K562 (cell line): ENCODE results near the gene COL23A1. TPM values are rescaled to one million over a fixed set of nuclear protein-coding genes. Genes with fewer than 3 reads are reported as not detected.

Experiments
- BRF1 ChIP-seq: IDR thresholded peaks from 3 replicates; pipeline ENCODE4 v1.6.1; 2011; ENCODE audit warnings: borderline replicate concordance, mild to moderate bottlenecking; ENCODE audit not compliant: insufficient read length; ENCODE audit errors: extremely low read depth
- CHD1 ChIP-seq: fragments of 200-600 bp; sonication (generic); IDR thresholded peaks from one replicate; pipeline ENCODE4 v1.6.1; 2012; ENCODE audit warnings: mild to moderate bottlenecking, moderate library complexity, low read length, inconsistent platforms
- EHMT2 ChIP-seq: fragments of 450-650 bp; IDR thresholded peaks from 2 replicates; pipeline ENCODE4 v1.6.1; 2018; ENCODE audit warnings: antibody characterized with exemption
- ELF1 ChIP-seq: fragments of 200-800 bp; sonication (Bioruptor generic); IDR thresholded peaks from 2 replicates; pipeline ENCODE4 v1.6.1; 2016; ENCODE audit warnings: missing genetic modification characterization, missing compliant biosample characterization
- PTRF ChIP-seq: fragments of 450-650 bp; IDR thresholded peaks from 2 replicates; pipeline ENCODE4 v1.6.1; 2016; ENCODE audit warnings: mild to moderate bottlenecking, missing genetic modification characterization, missing compliant biosample characterization
- SOX6 ChIP-seq: fragments of 450-650 bp; IDR thresholded peaks from 2 replicates; pipeline ENCODE4 v1.6.1; 2014; ENCODE audit warnings: mild to moderate bottlenecking
- ZBTB9 ChIP-seq: fragments of 450-650 bp; formaldehyde crosslinking; IDR thresholded peaks from 2 replicates; pipeline ENCODE4 v1.4.0; 2020; ENCODE audit warnings: mild to moderate bottlenecking, moderate library complexity
- ZC3H4 ChIP-seq: sonication (generic); formaldehyde crosslinking; IDR thresholded peaks from 2 replicates; pipeline ENCODE4 v1.9.0; 2021; ENCODE audit warnings: missing genetic modification reagents, borderline replicate concordance
- ZNF436 ChIP-seq: fragments of 250-450, 450-650 bp; sonication (Bioruptor Pico); formaldehyde crosslinking; IDR thresholded peaks from 2 replicates; pipeline ENCODE4 v1.7.0; 2020; ENCODE audit warnings: mild to moderate bottlenecking
- polyA plus RNA-seq, 8 experiments: library from polyadenylated mRNA; depleted of rRNA in 4 of 8; stranded (reverse) in 5 of 8; unstranded in 3 of 8; fragments of >200 nt; fragmentation: Nextera tagmentation in 2 of 8; fragmentation: Illumina TruSeq in 1 of 8; extraction: Ambion mirVana in 2 of 8; extraction: Trizol in 1 of 8; gene quantifications; 2 replicates each; pipeline versions ENCODE4 v1.2.1 to v1.2.3, GENCODE V29; 2011 to 2014; ENCODE audit warnings: inconsistent platforms in 1 of 8, missing spikeins in 1 of 8
- total RNA-seq, 7 experiments: library from RNA; depleted of rRNA in 6 of 7; stranded (reverse); fragments of >200 nt in 6 of 7; fragmentation: Illumina TruSeq in 2 of 7; extraction: Trizol in 2 of 7; gene quantifications; 2 replicates each; pipeline versions ENCODE4 v1.2.1 to v1.2.3, GENCODE V29; 2011 to 2021; ENCODE audit warnings: low replicate concordance in 1 of 7
- TF ChIP-seq, protein P1 (sequence below): fragments of 450-650 bp; IDR thresholded peaks from 2 replicates; pipeline ENCODE4 v1.6.1; 2016; ENCODE audit warnings: mild to moderate bottlenecking

The COL23A1 gene
- total and polyA plus RNA-seq, 9 of the 15 experiments (the other 6 are each of a cell fraction or from before 2014, with no cell fraction given) = 0.09 TPM; not detected in 8

GRCh38 chr5:178439493-178440180 is 150.6 kb downstream of the COL23A1 start (continued):
- no peak for TF ChIP-seq SOX6
- TF ChIP-seq ZC3H4 (CRISPR knock-in tag) = no peak
- TF ChIP-seq ELF1 (tag) = no peak
- TF ChIP-seq CHD1 = no peak
- TF ChIP-seq BRF1 = no peak
- no peak for TF ChIP-seq ZBTB9
- TF ChIP-seq ZNF436 (CRISPR knock-in tag) = no peak
- no peak for TF ChIP-seq EHMT2
- TF ChIP-seq, protein P1, sequence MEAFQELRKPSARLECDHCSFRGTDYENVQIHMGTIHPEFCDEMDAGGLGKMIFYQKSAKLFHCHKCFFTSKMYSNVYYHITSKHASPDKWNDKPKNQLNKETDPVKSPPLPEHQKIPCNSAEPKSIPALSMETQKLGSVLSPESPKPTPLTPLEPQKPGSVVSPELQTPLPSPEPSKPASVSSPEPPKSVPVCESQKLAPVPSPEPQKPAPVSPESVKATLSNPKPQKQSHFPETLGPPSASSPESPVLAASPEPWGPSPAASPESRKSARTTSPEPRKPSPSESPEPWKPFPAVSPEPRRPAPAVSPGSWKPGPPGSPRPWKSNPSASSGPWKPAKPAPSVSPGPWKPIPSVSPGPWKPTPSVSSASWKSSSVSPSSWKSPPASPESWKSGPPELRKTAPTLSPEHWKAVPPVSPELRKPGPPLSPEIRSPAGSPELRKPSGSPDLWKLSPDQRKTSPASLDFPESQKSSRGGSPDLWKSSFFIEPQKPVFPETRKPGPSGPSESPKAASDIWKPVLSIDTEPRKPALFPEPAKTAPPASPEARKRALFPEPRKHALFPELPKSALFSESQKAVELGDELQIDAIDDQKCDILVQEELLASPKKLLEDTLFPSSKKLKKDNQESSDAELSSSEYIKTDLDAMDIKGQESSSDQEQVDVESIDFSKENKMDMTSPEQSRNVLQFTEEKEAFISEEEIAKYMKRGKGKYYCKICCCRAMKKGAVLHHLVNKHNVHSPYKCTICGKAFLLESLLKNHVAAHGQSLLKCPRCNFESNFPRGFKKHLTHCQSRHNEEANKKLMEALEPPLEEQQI = no peak
- TF ChIP-seq PTRF (tag) = no peak
